ENCODE measurements around the gene SF3B3.

GRCh38 chr16:70612931-70613330 is 89.3 kb downstream of the SF3B3 start:
- no peak for TF ChIP-seq CTCF (IDR thresholded peaks at IDR 0.05)
- TF ChIP-seq EZH2 (IDR thresholded peaks at IDR 0.05; ENCODE audit: borderline replicate concordance, insufficient read depth, low read depth, low read length, poor library complexity, severe bottlenecking), result no peak
